Immature natural killer cell (primary cell): ENCODE measurements around the gene CNOT2. TPM values are rescaled to one million over a fixed set of nuclear protein-coding genes. Genes with fewer than 3 reads are reported as not detected.

Experiments used
- DNase-seq, 3 donors: peaks; one replicate each; pipeline ENCODE4 v3.0.0; 2022; ENCODE audit warnings: mixed read lengths in 1 of 3
- H3K27ac Mint-ChIP-seq, 6 donors: one replicate each; pipeline ENCODE4 v1.8.0; 2020; ENCODE audit warnings: mixed read lengths in 6 of 6, mild to moderate bottlenecking in 5 of 6, inconsistent platforms in 4 of 6, moderate library complexity in 3 of 6
- H3K27me3 Mint-ChIP-seq, 3 donors: one replicate each; pipeline ENCODE4 v1.8.0; 2020 to 2021; ENCODE audit warnings: low read depth in 3 of 3, mild to moderate bottlenecking in 3 of 3, mixed read lengths in 3 of 3, moderate library complexity in 3 of 3, inconsistent platforms in 1 of 3
- H3K36me3 Mint-ChIP-seq, 3 donors: one replicate each; pipeline ENCODE4 v1.8.0; 2020; ENCODE audit warnings: mixed read lengths in 3 of 3, inconsistent platforms in 2 of 3, mild to moderate bottlenecking in 2 of 3
- H3K4me1 Mint-ChIP-seq, 2 donors: one replicate each; pipeline ENCODE4 v1.8.0; 2020; ENCODE audit warnings: inconsistent platforms in 2 of 2, mild to moderate bottlenecking in 2 of 2, mixed read lengths in 2 of 2, moderate library complexity in 1 of 2
- H3K4me3 Mint-ChIP-seq, 5 donors: one replicate each; pipeline ENCODE4 v1.8.0; 2020; ENCODE audit warnings: mild to moderate bottlenecking in 5 of 5, mixed read lengths in 5 of 5, inconsistent platforms in 3 of 5, moderate library complexity in 3 of 5
- H3K9me3 Mint-ChIP-seq, 6 donors: one replicate each; pipeline ENCODE4 v1.8.0; 2020; ENCODE audit warnings: mild to moderate bottlenecking in 6 of 6, mixed read lengths in 6 of 6, inconsistent platforms in 4 of 6, moderate library complexity in 3 of 6
- polyA plus RNA-seq, 3 donors: library from polyadenylated mRNA; unstranded; fragments of 300-500 nt; fragmentation: Illumina TruSeq; gene quantifications; one replicate each; pipeline ENCODE4 v1.2.3, GENCODE V29; 2021

Gene CNOT2
- polyA plus RNA-seq, 3 donors from 2014 or later = 84.6 to 126 (median 114) TPM

- no peak overlapping the region for H3K4me3 Mint-ChIP-seq
- no peaks in the 10 kb centered on the region for H3K36me3 Mint-ChIP-seq
- H3K4me1 Mint-ChIP-seq = no peaks in the 10 kb centered on the region
Measured at GRCh38 chr12:70399311-70399710, 156.1 kb downstream of the CNOT2 start.

GRCh38 chr12:70400124-70400523 is 156.9 kb downstream of the CNOT2 start:
- Mint-ChIP-seq H3K4me1 (no peaks in the 10 kb centered on the region), H3K9me3 (no peaks in the 10 kb centered on the region), H3K27me3 (peaks cover 0 to under 1% (median 0%) of the 10 kb centered on the region in 3 donors), H3K4me3 (no peak overlapping the region), H3K27ac (no peak overlapping the region), H3K36me3 (no peaks in the 10 kb centered on the region)
- DNase-seq = no peak

More at GRCh38 chr12:70399311-70399710, 156.1 kb downstream of the CNOT2 start:
- DNase-seq = no peak
- no peaks in the 10 kb centered on the region for H3K9me3 Mint-ChIP-seq
- H3K27me3 Mint-ChIP-seq = peaks cover 0 to 2% (median 0%) of the 10 kb centered on the region in 3 donors
- H3K27ac Mint-ChIP-seq = no peak overlapping the region

DNA sequence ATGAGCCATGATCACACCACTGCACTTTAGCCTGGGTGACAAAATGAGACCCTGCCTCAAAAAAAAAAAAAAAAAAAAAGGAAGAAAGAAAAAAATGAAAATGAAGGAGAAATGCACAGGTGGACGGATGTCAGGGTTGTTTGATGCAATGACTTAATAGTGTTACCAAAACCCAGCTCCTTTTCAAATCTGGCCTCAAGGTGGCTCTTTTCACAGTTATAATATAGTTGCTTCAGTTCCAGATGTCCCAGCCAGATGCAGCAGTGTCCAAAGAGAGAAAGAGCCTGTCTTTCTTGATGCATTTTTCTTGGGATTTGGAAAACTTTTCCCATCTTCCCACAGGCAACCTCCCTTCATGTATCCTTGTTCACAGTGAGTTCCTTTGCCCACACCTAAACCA is 159.4 kb downstream of the CNOT2 start:
- Mint-ChIP-seq H3K4me1 (no peaks in the 10 kb centered on the region), H3K27ac (no peak overlapping the region), H3K36me3 (no peaks in the 10 kb centered on the region), H3K4me3 (no peak overlapping the region), H3K9me3 (no peaks in the 10 kb centered on the region), H3K27me3 (no peaks in the 10 kb centered on the region)
- no peak for DNase-seq

DNA sequence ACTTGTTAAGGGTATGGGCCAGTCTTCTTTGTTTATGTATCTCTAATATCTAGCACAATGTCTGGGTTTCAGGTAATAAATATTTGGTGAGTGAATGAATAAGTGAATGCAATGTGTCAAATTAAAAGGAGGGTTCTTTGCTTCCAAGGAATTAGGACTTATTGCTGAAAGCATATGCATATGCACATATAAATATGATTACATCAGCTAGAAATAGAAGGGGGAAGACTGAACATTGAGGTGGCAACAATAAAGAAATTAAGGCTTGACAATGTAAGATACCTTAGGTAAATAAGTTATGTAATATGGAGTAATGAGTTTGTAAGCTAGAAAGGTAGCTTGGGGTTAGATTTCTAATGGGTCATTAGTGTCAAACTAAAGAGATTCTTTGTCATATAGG is 160.6 kb downstream of the CNOT2 start:
- Mint-ChIP-seq H3K27me3 (no peaks in the 10 kb centered on the region), H3K4me1 (no peaks in the 10 kb centered on the region), H3K27ac (no peak overlapping the region), H3K9me3 (no peaks in the 10 kb centered on the region), H3K4me3 (no peak overlapping the region), H3K36me3 (no peaks in the 10 kb centered on the region)
- no peak for DNase-seq

Other genes with a start within 250 kb of the CNOT2 start
- gene KCNMB4, start 122.9 kb downstream of the CNOT2 start, polyA plus RNA-seq = under 1 TPM; 0.13 to 0.70 (median 0.22) TPM